Glutamatergic neuron (in vitro differentiated cells): ENCODE data around the gene DNAJC10. TPM values are rescaled to one million over a fixed set of nuclear protein-coding genes. Genes with fewer than 3 reads are reported as not detected.
"Not testable (repeated sequence)": the region's sequence is repeated elsewhere in the genome, so short reads cannot be mapped to it uniquely, and the experiment has no call there.

Source experiments
- DNase-seq: peaks from one replicate; pipeline ENCODE4 v3.0.0; 2022
- H3K27ac Mint-ChIP-seq: one replicate; pipeline ENCODE4 v1.8.0; 2020; ENCODE audit warnings: mild to moderate bottlenecking, mixed read lengths, inconsistent platforms; ENCODE audit not compliant: unreplicated experiment
- H3K27me3 Mint-ChIP-seq: one replicate; pipeline ENCODE4 v1.8.0; 2020; ENCODE audit warnings: mild to moderate bottlenecking, moderate library complexity, mixed read lengths, inconsistent platforms; ENCODE audit not compliant: unreplicated experiment
- H3K36me3 Mint-ChIP-seq: one replicate; pipeline ENCODE4 v1.8.0; 2020; ENCODE audit warnings: mild to moderate bottlenecking, mixed read lengths, inconsistent platforms; ENCODE audit not compliant: unreplicated experiment
- H3K4me1 Mint-ChIP-seq: one replicate; pipeline ENCODE4 v1.8.0; 2020; ENCODE audit warnings: mild to moderate bottlenecking, low read depth, mixed read lengths, inconsistent platforms; ENCODE audit not compliant: unreplicated experiment
- H3K4me3 Mint-ChIP-seq: one replicate; pipeline ENCODE4 v1.8.0; 2020; ENCODE audit warnings: mild to moderate bottlenecking, mixed read lengths, inconsistent platforms; ENCODE audit not compliant: unreplicated experiment
- H3K9me3 Mint-ChIP-seq: one replicate; pipeline ENCODE4 v1.8.0; 2020; ENCODE audit warnings: mild to moderate bottlenecking, moderate library complexity, mixed read lengths, inconsistent platforms; ENCODE audit not compliant: unreplicated experiment
- CTCF ChIP-seq: fragments of 200-600 bp; sonication (generic); IDR thresholded peaks from one replicate; pipeline ENCODE4 v1.5.0; 2021; ENCODE audit not compliant: partially characterized antibody, unreplicated experiment
- total RNA-seq: library from RNA; stranded (reverse); fragmentation: NEBNext Ultra II Directional; extraction: Animal tissue kit (Norgen Biotek cat#: 25700); gene quantifications from one replicate; pipeline ENCODE4 v1.2.1, GENCODE V29; 2021; ENCODE audit not compliant: unreplicated experiment

DNAJC10 gene
- total RNA-seq, 1 donor from 2014 or later: 63.0 TPM

- peaks cover 2% of the 10 kb centered on the region for H3K9me3 Mint-ChIP-seq
- H3K27me3 Mint-ChIP-seq: no peaks in the 10 kb centered on the region
- DNase-seq: no peak
- no peaks in the 10 kb centered on the region for H3K4me1 Mint-ChIP-seq
- TF ChIP-seq CTCF: peak; percentile 75
- peaks cover 4% of the 10 kb centered on the region for H3K36me3 Mint-ChIP-seq
- H3K27ac Mint-ChIP-seq: no peak overlapping the region
- no peak overlapping the region for H3K4me3 Mint-ChIP-seq
Observed at GRCh38 chr2:182763311-182763912, 47.4 kb downstream of the DNAJC10 start.

- H3K4me1 Mint-ChIP-seq: no peaks in the 10 kb centered on the region
- H3K27ac Mint-ChIP-seq: no peak overlapping the region
- TF ChIP-seq CTCF: no peak
- peaks cover 17% of the 10 kb centered on the region for H3K36me3 Mint-ChIP-seq
- H3K9me3 Mint-ChIP-seq: peaks cover 6% of the 10 kb centered on the region
- H3K27me3 Mint-ChIP-seq: peaks cover 2% of the 10 kb centered on the region
- no peak for DNase-seq
- H3K4me3 Mint-ChIP-seq: no peak overlapping the region
Observed at GRCh38 chr2:182766626-182767025, 50.6 kb downstream of the DNAJC10 start.

- peak; percentile 70 for TF ChIP-seq CTCF
- Mint-ChIP-seq H3K4me3 (no peak overlapping the region), H3K27me3 (peaks cover 2% of the 10 kb centered on the region), H3K9me3 (peaks cover 8% of the 10 kb centered on the region), H3K27ac (peak overlapping the region; percentile 46), H3K4me1 (no peaks in the 10 kb centered on the region), H3K36me3 (peaks cover 26% of the 10 kb centered on the region)
- DNase-seq: no peak
Observed at GRCh38 chr2:182767578-182767977, 51.5 kb downstream of the DNAJC10 start.

- not testable (repeated sequence) for DNase-seq, H3K27ac Mint-ChIP-seq, H3K4me1 Mint-ChIP-seq, H3K4me3 Mint-ChIP-seq, H3K27me3 Mint-ChIP-seq, H3K9me3 Mint-ChIP-seq
- H3K36me3 Mint-ChIP-seq: peaks cover 31% of the 10 kb centered on the region
Observed at GRCh38 chr2:182768950-182769349, 52.9 kb downstream of the DNAJC10 start.

GRCh38 chr2:182779323-182779722 is 63.3 kb downstream of the DNAJC10 start:
- Mint-ChIP-seq H3K9me3 (peaks cover 1% of the 10 kb centered on the region), H3K27me3 (no peaks in the 10 kb centered on the region), H3K4me3 (no peak overlapping the region), H3K4me1 (no peaks in the 10 kb centered on the region), H3K36me3 (peaks cover 5% of the 10 kb centered on the region), H3K27ac (no peak overlapping the region)
- no peak for TF ChIP-seq CTCF
- no peak for DNase-seq

- H3K36me3 Mint-ChIP-seq, H3K4me3 Mint-ChIP-seq, DNase-seq, H3K27me3 Mint-ChIP-seq, H3K9me3 Mint-ChIP-seq, H3K27ac Mint-ChIP-seq, H3K4me1 Mint-ChIP-seq: not testable (repeated sequence)
Observed at GRCh38 chr2:182781099-182781498, 65.0 kb downstream of the DNAJC10 start.

GRCh38 chr2:182782686-182783085 is 66.6 kb downstream of the DNAJC10 start:
- H3K4me1 Mint-ChIP-seq, H3K4me3 Mint-ChIP-seq, H3K36me3 Mint-ChIP-seq, H3K9me3 Mint-ChIP-seq, H3K27me3 Mint-ChIP-seq, H3K27ac Mint-ChIP-seq, DNase-seq: not testable (repeated sequence)
